Activated naive CD4-positive, alpha-beta T cell treated with anti-CD3 and anti-CD28 coated beads, Interleukin-2, amount 50 U/mL, for 72 hours (primary cell): ENCODE measurements around the gene DUOX1. TPM values are rescaled to one million over a fixed set of nuclear protein-coding genes. Genes with fewer than 3 reads are reported as not detected.
A peak's percentile ranks its signal among the peaks of the same experiment; 100 is the strongest.

Source experiments
- ATAC-seq, 2 donors: fragments of 150-1000 bp; cut with Tn5 transposase; 2 replicates each; pipeline ENCODE4 v1.10.0; 2021; ENCODE audit warnings: mild to moderate bottlenecking in 2 of 2, moderate library complexity in 2 of 2
- DNase-seq, 2 donors: peaks; one replicate each; pipeline ENCODE4 v3.0.0; 2021 to 2022; ENCODE audit warnings: low spot score in 2 of 2
- H3K27ac Mint-ChIP-seq, 2 donors: one replicate each; pipeline ENCODE4 v1.8.0; 2022; ENCODE audit warnings: mild to moderate bottlenecking in 2 of 2, mixed read lengths in 2 of 2
- H3K36me3 Mint-ChIP-seq, 2 donors: one replicate each; pipeline ENCODE4 v1.8.0; 2022; ENCODE audit warnings: mixed read lengths in 2 of 2
- H3K9me3 Mint-ChIP-seq, 2 donors: one replicate each; pipeline ENCODE4 v1.8.0; 2022; ENCODE audit warnings: mixed read lengths in 2 of 2
- total RNA-seq, 2 donors: library from RNA; stranded (reverse); gene quantifications; one replicate each; pipeline ENCODE4 v1.2.3, GENCODE V29; 2022

Gene DUOX1
- total RNA-seq, 2 donors from 2014 or later, result 0.05 to 0.18 TPM

DNA sequence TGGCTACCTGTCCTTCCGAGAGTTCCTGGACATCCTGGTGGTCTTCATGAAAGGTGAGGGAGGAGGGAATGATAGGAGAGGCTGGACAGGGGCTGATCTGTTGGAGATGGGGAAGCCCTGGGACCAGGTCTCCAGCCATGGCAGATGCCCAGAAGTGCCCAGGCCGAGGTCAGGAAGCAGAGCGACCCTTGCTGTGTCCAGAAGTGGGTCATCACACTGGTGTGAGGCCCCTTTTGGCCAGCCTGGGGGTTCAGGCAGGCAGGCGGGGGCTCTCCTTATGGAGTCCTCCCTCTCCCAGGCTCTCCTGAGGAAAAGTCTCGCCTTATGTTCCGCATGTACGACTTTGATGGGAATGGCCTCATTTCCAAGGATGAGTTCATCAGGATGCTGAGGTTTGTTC is 17.8 kb downstream of the DUOX1 start:
- H3K9me3 Mint-ChIP-seq, result no peaks in the 10 kb centered on the region
- ATAC-seq (no peak), DNase-seq (no peak)
- H3K36me3 Mint-ChIP-seq, result no peaks in the 10 kb centered on the region
- no peak overlapping the region for H3K27ac Mint-ChIP-seq

DNA sequence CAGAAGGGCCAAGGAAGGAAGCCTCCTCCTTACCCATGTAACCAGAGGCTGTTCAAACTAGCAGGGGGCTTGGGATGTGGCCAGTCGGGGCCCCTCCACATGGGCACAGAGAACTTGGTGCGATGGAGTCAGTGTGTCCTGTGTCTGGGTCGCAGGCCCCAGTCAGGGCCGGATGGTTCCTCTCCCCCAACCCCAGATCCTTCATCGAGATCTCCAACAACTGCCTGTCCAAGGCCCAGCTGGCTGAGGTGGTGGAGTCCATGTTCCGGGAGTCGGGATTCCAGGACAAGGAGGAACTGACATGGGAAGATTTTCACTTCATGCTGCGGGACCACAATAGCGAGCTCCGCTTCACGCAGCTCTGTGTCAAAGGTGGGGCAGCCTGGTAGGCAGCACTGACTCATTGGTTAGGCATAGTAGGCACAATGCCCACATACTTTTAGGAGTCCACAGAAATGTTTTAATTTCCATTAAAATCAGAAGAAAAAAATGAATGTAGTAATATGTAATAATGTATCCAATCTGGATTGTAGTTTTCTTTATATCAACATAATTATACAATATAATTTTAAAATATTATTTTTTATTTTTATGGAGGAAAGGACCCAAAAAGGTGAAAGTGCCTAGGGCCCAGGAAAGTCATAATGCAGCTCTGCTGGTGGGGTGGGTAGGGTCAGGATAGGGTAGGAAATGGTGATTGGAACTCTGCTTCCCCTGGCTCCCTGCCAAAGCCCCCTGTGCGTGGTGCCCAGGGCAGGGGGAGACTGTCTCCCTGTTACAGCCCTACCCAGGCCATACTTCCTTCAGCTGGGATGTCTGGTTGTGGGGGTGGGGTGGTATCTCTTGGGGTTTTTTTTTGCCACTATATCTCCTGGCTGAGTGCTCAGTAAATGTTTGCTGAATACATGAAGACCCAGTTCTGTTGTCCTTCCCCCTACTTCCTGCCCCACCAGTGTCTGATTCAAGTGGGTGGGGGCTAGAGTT is 18.6 kb downstream of the DUOX1 start:
- H3K36me3 Mint-ChIP-seq, result no peaks in the 10 kb centered on the region
- peak overlapping the region in 1 of 2 donors; percentile 61 for H3K27ac Mint-ChIP-seq
- no peaks in the 10 kb centered on the region for H3K9me3 Mint-ChIP-seq
- DNase-seq (no peak), ATAC-seq (no peak)

DNA sequence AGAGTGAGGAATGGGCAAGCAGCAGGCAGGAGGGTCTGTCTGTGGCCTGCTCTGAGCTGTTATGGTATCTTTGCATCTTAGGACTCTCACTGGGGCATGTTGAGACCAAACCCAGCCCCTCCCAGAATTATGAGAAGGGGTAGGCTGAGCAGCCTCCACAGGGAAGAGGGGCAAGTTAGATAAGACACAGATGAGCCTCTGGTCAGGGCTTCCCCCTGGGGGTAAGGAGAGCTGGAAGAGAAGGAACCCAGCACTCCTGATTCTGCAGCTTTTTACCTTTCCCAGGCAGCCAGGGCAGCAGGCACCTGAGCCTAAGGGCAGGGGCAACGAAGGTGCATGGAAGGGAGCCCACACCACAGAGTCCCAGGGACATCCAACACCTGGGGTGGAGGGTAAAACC is 19.3 kb downstream of the DUOX1 start:
- Mint-ChIP-seq H3K36me3 (no peaks in the 10 kb centered on the region), H3K9me3 (no peaks in the 10 kb centered on the region), H3K27ac (peak overlapping the region in 1 of 2 donors; percentile 61)
- DNase-seq, result no peak
- ATAC-seq, result no peak

DNA sequence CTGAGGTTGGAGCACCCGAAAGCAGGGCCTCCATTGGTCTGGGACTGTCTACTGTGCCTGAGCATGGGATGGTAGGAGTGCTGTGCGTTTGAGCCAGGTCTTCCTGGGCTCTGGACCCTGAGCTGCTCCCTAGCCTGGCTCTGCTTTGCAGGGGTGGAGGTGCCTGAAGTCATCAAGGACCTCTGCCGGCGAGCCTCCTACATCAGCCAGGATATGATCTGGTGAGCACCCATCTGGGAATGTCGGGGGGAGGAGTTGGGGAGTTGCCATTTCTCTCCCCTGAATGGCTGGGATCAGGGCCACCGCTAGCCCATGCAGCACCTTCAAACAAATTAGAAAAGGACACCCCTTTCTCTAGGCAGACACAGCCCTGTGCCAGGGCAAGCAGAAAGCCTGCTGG is 20.7 kb downstream of the DUOX1 start:
- Mint-ChIP-seq H3K27ac (no peak overlapping the region), H3K36me3 (no peaks in the 10 kb centered on the region), H3K9me3 (no peaks in the 10 kb centered on the region)
- DNase-seq, result no peak
- no peak for ATAC-seq

DNA sequence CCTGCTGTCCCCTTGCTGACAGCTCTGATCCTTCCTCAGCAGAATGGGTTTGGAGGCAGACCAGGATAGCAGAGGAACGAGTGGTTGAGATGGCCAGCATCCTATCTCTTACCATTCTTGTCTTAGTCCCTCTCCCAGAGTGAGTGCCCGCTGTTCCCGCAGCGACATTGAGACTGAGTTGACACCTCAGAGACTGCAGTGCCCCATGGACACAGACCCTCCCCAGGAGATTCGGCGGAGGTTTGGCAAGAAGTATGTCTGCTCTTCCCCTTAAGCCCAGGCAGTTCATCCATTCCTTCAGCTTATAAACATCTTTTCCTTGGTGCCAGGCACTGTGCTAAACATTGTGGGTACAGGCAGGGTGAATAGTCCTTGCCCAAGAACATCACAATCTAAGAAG is 21.2 kb downstream of the DUOX1 start:
- no peak for ATAC-seq
- Mint-ChIP-seq H3K9me3 (no peaks in the 10 kb centered on the region), H3K36me3 (no peaks in the 10 kb centered on the region), H3K27ac (peak overlapping the region in 1 of 2 donors; percentile 44)
- no peak for DNase-seq

DNA sequence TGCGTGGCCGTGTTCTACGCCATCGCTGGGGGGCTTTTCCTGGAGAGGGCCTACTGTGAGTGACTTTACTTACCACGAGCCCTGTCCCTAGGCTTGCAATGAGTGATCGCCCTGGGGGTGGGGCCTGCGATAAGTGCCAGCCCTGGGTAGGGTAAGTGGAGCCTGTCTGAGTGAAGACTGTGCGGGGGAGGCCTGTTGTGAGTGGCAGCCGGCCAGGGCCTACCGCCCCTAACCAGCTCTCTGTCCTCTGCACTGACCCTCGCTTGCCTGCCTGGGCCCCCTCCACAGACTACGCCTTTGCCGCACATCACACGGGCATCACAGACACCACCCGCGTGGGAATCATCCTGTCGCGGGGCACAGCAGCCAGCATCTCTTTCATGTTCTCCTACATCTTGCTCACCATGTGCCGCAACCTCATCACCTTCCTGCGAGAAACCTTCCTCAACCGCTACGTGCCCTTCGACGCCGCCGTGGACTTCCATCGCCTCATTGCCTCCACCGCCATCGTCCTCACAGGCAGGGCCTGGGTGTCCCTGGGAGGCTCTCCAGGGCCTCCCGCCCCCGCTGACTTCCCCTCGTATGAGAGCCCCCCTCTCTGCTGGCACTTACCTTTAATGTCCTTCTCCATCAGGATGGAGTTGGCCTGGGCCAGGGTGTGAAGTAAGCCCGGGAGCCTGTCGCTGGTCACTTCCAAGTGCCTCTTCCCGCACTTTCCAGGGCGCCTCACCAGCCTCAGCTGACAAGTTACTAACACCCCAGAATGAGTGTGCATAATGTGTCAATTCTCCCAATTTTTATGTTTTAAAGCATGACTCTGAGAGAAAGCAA is 22.4 kb downstream of the DUOX1 start:
- DNase-seq (no peak), ATAC-seq (no peak)
- Mint-ChIP-seq H3K36me3 (no peaks in the 10 kb centered on the region), H3K27ac (peak overlapping the region in 1 of 2 donors; percentile 60), H3K9me3 (no peaks in the 10 kb centered on the region)

DNA sequence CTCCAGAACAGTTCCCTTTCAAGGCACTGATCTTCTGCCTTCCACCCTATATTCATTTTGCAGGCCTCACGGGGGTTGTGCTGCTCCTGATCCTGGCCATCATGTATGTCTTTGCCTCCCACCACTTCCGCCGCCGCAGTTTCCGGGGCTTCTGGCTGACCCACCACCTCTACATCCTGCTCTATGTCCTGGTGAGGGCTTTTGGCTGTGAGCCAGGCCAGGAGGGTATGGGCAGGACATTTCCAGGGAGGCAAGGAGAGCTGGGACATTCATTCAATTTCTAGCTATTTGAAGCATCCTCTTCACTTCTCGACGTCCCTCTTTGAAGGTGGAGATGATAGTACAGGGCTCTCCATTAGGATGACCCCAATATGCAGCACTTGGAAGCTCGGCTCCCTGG is 25.9 kb downstream of the DUOX1 start:
- Mint-ChIP-seq H3K27ac (no peak overlapping the region), H3K9me3 (no peaks in the 10 kb centered on the region), H3K36me3 (no peaks in the 10 kb centered on the region)
- no peak for DNase-seq
- ATAC-seq, result no peak

DNA sequence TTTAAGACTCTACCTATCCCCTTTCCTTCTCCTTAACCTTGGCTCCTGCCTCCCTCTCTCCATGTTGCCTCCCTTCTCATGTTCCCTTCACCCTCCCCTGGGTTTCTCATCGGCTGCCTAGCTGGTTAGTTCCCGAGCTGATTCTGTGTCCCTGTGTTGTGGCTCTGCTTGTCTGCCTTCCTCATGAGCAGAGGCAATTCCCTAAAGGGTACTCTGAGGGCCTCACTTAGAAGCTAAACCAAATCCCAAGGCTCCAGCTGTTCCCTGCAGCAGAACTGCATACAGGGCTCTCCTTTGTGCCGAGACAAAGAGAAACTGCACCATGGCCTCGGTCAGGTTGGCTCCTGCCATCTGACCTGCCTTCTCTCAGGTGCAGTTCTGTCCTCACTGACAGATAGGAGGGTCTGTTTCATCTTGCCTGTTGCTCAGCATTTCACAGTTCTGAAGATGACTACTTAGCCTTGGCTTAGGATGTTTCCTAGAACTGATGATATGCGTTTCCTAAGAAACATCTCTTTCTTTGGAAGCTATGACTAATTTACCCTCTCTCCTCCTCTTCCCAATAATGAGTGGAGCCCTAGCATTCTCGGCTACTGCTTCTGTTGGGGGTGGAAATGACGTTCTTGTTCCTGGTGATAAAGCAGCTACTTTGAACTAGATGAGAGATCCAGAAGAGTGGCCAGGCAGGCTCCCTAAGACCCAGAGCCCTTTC is 27.1 kb downstream of the DUOX1 start:
- peak overlapping the region; percentile 2 to 45 for H3K27ac Mint-ChIP-seq
- no peak for ATAC-seq
- no peaks in the 10 kb centered on the region for H3K9me3 Mint-ChIP-seq
- no peaks in the 10 kb centered on the region for H3K36me3 Mint-ChIP-seq
- no peak for DNase-seq

DNA sequence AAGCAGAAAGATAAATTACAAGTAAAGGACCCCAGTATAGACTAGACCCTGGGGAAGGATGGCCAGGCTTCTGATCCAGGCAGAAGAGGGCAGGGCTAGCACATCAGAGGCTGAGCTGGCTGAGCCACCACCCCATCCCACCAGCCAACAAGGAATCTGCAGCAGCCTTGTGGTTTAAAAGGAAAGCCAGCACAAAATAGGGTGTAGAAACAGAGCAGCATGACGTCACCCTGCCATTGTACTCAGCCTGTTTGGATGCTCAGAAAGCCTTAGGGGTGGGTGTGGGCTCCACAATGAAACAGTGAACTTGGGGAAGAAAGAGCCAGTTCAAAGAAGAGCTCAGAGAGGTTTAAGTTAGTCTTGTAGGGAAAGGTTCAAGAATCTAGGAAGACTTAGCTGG is 28.2 kb downstream of the DUOX1 start:
- no peaks in the 10 kb centered on the region for H3K36me3 Mint-ChIP-seq
- no peak for ATAC-seq
- H3K9me3 Mint-ChIP-seq, result no peaks in the 10 kb centered on the region
- H3K27ac Mint-ChIP-seq, result peak overlapping the region; percentile 2 to 16
- DNase-seq, result no peak

DNA sequence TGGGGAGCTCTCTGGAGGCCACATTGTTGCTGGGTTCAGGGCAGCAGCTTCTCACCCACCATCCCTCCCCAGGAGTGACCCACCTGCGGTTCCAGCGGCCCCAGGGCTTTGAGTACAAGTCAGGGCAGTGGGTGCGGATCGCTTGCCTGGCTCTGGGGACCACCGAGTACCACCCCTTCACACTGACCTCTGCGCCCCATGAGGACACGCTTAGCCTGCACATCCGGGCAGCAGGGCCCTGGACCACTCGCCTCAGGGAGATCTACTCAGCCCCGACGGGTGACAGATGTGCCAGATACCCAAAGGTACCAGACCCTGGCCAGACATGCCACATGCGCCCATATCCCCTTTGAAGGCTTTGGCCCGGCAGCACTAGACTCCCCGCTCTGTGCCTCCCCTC is 31.9 kb downstream of the DUOX1 start:
- no peak for DNase-seq
- no peaks in the 10 kb centered on the region for H3K36me3 Mint-ChIP-seq
- H3K27ac Mint-ChIP-seq, result no peak overlapping the region
- no peaks in the 10 kb centered on the region for H3K9me3 Mint-ChIP-seq
- no peak for ATAC-seq

DNA sequence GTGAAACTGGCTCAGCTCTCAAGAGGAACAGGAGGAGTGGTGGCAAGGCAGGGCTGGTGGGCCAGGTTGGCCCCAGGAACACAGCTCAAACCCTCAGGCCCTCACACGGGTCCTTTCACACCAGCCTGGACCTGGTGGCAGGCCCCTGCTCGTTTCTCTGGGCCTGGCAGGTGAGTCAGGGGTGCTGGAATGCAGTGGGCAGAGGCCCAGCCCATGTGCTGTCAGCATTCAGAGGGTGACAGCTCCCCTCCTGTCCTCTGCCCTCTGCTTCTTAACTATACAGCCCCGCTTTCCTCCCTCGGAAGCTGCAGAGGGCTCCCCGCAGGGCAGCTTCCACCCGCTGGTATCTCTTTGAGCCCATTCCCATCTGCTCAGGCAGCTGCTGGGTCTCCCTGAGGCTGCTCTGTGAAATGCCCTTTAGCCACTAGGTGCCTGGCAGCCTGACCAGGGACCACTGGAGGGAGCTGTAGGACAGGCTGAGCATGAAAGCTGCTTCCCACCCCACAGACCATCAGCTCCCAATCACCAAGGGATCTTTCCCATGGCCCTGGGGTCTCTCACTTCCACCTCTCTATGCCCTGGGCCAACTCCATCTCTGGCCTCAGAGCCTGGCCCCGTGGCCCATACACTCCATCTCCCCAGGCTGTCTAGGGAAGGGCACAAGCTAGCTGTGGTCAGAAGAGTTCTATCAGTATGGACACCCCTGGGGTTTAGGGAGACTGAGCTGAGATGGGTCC is 33.1 kb downstream of the DUOX1 start:
- DNase-seq (peak in 1 of 2 donors; percentile 66), ATAC-seq (peak; percentile 37 to 48)
- no peaks in the 10 kb centered on the region for H3K36me3 Mint-ChIP-seq
- H3K27ac Mint-ChIP-seq, result peak overlapping the region in 1 of 2 donors; percentile 44
- no peaks in the 10 kb centered on the region for H3K9me3 Mint-ChIP-seq

DNA sequence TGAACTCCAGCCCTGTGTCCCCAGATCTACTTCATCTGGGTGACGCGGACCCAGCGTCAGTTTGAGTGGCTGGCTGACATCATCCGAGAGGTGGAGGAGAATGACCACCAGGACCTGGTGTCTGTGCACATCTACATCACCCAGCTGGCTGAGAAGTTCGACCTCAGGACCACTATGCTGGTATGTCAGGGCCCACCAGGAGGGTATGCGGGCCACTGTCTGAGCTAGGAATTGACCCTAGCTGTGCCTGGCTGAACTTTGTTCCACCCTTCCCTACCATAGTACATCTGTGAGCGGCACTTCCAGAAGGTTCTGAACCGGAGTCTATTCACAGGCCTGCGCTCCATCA is 33.7 kb downstream of the DUOX1 start:
- Mint-ChIP-seq H3K36me3 (no peaks in the 10 kb centered on the region), H3K27ac (no peak overlapping the region), H3K9me3 (no peaks in the 10 kb centered on the region)
- DNase-seq (no peak), ATAC-seq (no peak)

DNA sequence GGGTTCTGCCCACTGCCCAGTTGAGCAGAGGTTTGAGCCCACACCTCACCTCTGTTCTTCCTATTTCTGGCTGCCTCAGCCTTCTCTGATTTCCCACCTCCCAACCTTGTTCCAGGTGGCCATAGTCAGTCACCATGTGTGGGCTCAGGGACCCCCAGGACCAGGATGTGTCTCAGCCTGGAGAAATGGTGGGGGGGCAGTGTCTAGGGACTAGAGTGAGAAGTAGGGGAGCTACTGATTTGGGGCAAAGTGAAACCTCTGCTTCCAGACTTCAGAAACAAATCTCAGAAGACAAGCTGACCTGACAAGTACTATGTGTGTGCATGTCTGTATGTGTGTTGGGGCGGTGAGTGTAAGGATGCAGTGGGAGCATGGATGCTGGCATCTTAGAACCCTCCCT is 35.1 kb downstream of the DUOX1 start:
- H3K36me3 Mint-ChIP-seq, result no peaks in the 10 kb centered on the region
- no peaks in the 10 kb centered on the region for H3K9me3 Mint-ChIP-seq
- DNase-seq, result no peak
- H3K27ac Mint-ChIP-seq, result no peak overlapping the region
- ATAC-seq, result no peak

DNA sequence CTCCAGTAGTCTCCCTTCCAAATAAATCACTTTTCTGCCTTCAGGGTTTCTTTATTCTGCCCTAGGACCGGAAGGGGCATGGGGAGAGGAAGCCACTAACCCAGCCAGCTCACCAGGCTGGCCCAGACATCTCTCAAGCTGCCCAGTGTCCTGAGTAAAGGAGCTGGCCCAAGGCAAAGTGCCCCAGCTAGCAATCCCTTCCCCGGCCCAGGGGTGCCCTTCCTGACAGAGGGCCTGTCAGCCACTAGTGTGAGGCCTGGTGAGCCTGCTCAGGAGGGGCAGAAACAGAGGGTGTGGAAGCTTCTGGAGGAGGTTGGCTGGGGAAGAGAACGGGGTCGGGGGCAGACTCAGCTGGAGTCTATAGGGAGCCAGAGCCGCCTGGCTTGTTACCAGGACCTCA is 35.7 kb downstream of the DUOX1 start:
- Mint-ChIP-seq H3K36me3 (no peaks in the 10 kb centered on the region), H3K9me3 (no peaks in the 10 kb centered on the region), H3K27ac (peak overlapping the region; percentile 68 to 82)
- ATAC-seq, result no peak
- no peak for DNase-seq

DNA sequence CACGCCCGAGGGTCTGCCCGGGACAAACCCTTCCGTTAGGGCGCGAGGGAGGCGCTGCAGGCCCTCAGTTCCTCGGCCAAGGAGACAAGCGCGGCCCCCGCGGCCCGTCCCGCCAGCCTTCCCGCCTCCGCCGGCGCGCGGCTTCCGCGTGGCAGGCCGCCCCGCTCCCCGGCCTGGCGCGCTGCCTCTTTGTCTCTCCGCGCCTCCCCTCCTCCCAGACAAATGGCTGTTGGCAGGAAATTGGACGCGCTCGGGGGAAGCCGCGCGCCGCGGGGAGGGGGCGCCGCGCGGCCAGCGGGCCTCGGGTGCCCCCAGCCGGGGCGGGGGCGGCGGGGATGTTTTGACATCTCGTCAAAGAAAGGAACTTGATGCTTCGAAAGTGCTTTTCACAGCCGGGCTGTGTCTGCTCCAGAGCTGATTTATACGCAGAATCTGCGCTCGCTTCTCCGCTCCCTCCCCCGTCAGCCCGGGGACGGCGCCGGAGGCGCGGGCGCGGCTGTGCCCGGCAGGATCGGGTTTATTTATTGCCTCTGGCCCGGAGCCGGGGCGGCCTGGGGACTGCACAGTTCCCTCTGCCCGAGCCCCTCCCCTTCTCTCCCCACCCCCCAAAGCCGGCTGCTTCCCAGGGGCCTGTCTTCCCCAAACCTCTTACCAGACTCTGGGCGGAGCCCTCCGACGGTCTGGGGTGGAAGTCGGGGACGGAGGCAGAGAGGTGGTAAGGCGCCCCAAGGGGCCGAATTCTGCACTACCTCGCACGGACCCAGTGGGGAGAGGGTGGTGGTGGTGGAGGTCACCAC is 37.2 kb downstream of the DUOX1 start:
- DNase-seq, result peak; percentile 81 to 84
- Mint-ChIP-seq H3K9me3 (no peaks in the 10 kb centered on the region), H3K27ac (peak overlapping the region; percentile 82 to 85), H3K36me3 (no peaks in the 10 kb centered on the region)
- peak; percentile 91 to 95 for ATAC-seq
